Posterior vena cava (tissue), 2 donors: ENCODE measurements around the gene FGF3. TPM values are rescaled to one million over a fixed set of nuclear protein-coding genes. Genes with fewer than 3 reads are reported as not detected.
"Not testable (repeated sequence)": the region's sequence is repeated elsewhere in the genome, so short reads cannot be mapped to it uniquely, and the experiment has no call there.

Experiments used
- DNase-seq: peaks from one replicate; pipeline ENCODE4 v3.0.0-alpha.2; 2020; ENCODE audit warnings: low spot score
- intact Hi-C, 2 donors: fragments of 100-400 bp; cut with DNase I; formaldehyde crosslinking; loops; one replicate each; pipeline versions ENCODE4 v1.14.1 to v1.14.2; 2022 to 2023
- total RNA-seq, 2 donors: library from RNA; stranded (reverse); fragmentation: NEBNext Ultra II Directional; extraction: Animal tissue kit (Norgen Biotek cat#: 25700); gene quantifications; one replicate each; pipeline ENCODE4 v1.2.1, GENCODE V29; 2021
- donor health status: DM: yes; HTN: yes; CAD: no.
- donor health status: DM: yes; HTN: yes; CAD: no.

The FGF3 gene
- total RNA-seq, 2 donors from 2014 or later = not detected

- DNase-seq = no peak
- intact Hi-C loops = no loop called here
Observed at GRCh38 chr11:69788956-69789355, 30.3 kb downstream of the FGF3 start.

- intact Hi-C loops = no loop called here
- DNase-seq = no peak
Observed at GRCh38 chr11:69787906-69788305, 31.3 kb downstream of the FGF3 start.

GRCh38 chr11:69787457-69787856 is 31.8 kb downstream of the FGF3 start:
- no peak for DNase-seq
- intact Hi-C loops = no loop called here

GRCh38 chr11:69781241-69781640 is 38.0 kb downstream of the FGF3 start:
- DNase-seq = no peak
- intact Hi-C loops = no loop called here

- intact Hi-C loops = loop anchor here in 1 of 2 donors (10.0 kb wide), 1 partner anchor 304 kb away; a partner anchor contains a TSS
- DNase-seq = no peak
Observed at GRCh38 chr11:69778373-69778772, 40.8 kb downstream of the FGF3 start.

GRCh38 chr11:69775163-69775755 is 44.0 kb downstream of the FGF3 start, which contains the start of gene FGF4:
TSS of gene FGF4 (minus strand) at chr11:69775341. CDS start at chr11:69775084, 257 bp downstream.
- intact Hi-C loops = loop anchor here in 1 of 2 donors (10.0 kb wide), 1 partner anchor 300 kb away; a partner anchor contains a TSS
- no peak for DNase-seq

- intact Hi-C loops = loop anchor here in 1 of 2 donors (10.0 kb wide), 1 partner anchor 300 kb away; a partner anchor contains a TSS
Observed at GRCh38 chr11:69774354-69775162, 44.7 kb downstream of the FGF3 start.

GRCh38 chr11:69773626-69774353 is 45.4 kb downstream of the FGF3 start:
- DNase-seq = no peak
- intact Hi-C loops = loop anchor here in 1 of 2 donors (10.0 kb wide), 1 partner anchor 299 kb away; a partner anchor contains a TSS

More at GRCh38 chr11:69774354-69775162, 44.7 kb downstream of the FGF3 start:
- DNase-seq = no peak

GRCh38 chr11:69771466-69771865 is 47.8 kb downstream of the FGF3 start:
- intact Hi-C loops = loop anchor here in 1 of 2 donors (10.0 kb wide), 1 partner anchor 297 kb away; a partner anchor contains a TSS
- no peak for DNase-seq

GRCh38 chr11:69770540-69770939 is 48.7 kb downstream of the FGF3 start:
- intact Hi-C loops = loop anchor here in 1 of 2 donors (10.0 kb wide), 1 partner anchor 296 kb away; a partner anchor contains a TSS
- DNase-seq = no peak

- DNase-seq = no peak
- intact Hi-C loops = no loop called here
Observed at GRCh38 chr11:69765498-69765995, 53.7 kb downstream of the FGF3 start.

GRCh38 chr11:69764918-69765317 is 54.3 kb downstream of the FGF3 start:
- intact Hi-C loops = not testable (repeated sequence)

GRCh38 chr11:69760319-69760718 is 58.9 kb downstream of the FGF3 start:
- intact Hi-C loops = no loop called here
- DNase-seq = no peak

More at GRCh38 chr11:69764918-69765317, 54.3 kb downstream of the FGF3 start:
- not testable (repeated sequence) for DNase-seq

Other genes starting within 250 kb of the FGF3 start
- 100 to 1,000 TPM in 1 of 2 donors, 10 to 100 TPM in 1; 65.8 to 100 TPM for gene CCND1, start 178.3 kb downstream of the FGF3 start, total RNA-seq
- gene LTO1, start 144.1 kb downstream of the FGF3 start, total RNA-seq = 10 to 100 TPM; 17.2 to 18.5 TPM
- not detected for gene FGF19, start 115.4 kb downstream of the FGF3 start, total RNA-seq
- not detected for gene FGF4, start 44.1 kb downstream of the FGF3 start, total RNA-seq